Loucy (cell line): Measurements from ENCODE around the gene SDF4.

Experiments
- H2AFZ ChIP-seq: fragments of 200-600 bp; sonication (generic); 2 replicates; pipeline ENCODE4 v1.6.0; 2016; ENCODE audit warnings: antibody characterized with exemption, mild to moderate bottlenecking, low read length, moderate library complexity
- H3F3A ChIP-seq: fragments of 200-600 bp; 2 replicates; pipeline ENCODE4 v1.6.0; 2016; ENCODE audit warnings: antibody characterized with exemption, low read depth, mild to moderate bottlenecking
- H3K27me3 ChIP-seq: fragments of 200-600 bp; sonication (generic); 2 replicates; pipeline ENCODE4 v1.6.1; 2014; ENCODE audit warnings: low read length, mild to moderate bottlenecking; ENCODE audit not compliant: insufficient read depth, poor library complexity, severe bottlenecking
- H3K36me3 ChIP-seq: fragments of 200-600 bp; sonication (generic); 2 replicates; pipeline ENCODE4 v1.6.1; 2016; ENCODE audit warnings: low read length; ENCODE audit not compliant: insufficient read depth
- H3K4me1 ChIP-seq: fragments of 200-600 bp; sonication (generic); 2 replicates; pipeline ENCODE4 v1.5.1; 2014; ENCODE audit warnings: low read length, mild to moderate bottlenecking; ENCODE audit not compliant: insufficient read depth, poor library complexity, severe bottlenecking
- H3K4me2 ChIP-seq: fragments of 200-600 bp; sonication (generic); 2 replicates; pipeline ENCODE4 v1.6.0; 2014; ENCODE audit warnings: antibody characterized with exemption, low read length, low read depth, mild to moderate bottlenecking; ENCODE audit not compliant: poor library complexity, severe bottlenecking
- H3K4me3 ChIP-seq: fragments of 200-600 bp; sonication (generic); 2 replicates; pipeline ENCODE4 v1.5.1; 2014; ENCODE audit warnings: low read length, mild to moderate bottlenecking, mixed read lengths; ENCODE audit not compliant: poor library complexity, severe bottlenecking
- H3K79me2 ChIP-seq: fragments of 200-600 bp; sonication (generic); 2 replicates; pipeline ENCODE4 v1.6.1; 2014; ENCODE audit warnings: low read length; ENCODE audit not compliant: insufficient read depth
- H3K9ac ChIP-seq: fragments of 200-600 bp; sonication (generic); 2 replicates; pipeline ENCODE4 v1.6.0; 2014; ENCODE audit warnings: mild to moderate bottlenecking, low read depth, low read length, moderate library complexity; ENCODE audit not compliant: poor library complexity, severe bottlenecking
- H3K9me2 ChIP-seq: fragments of 200-600 bp; sonication (generic); replicated peaks from 2 replicates; pipeline ENCODE4 v1.6.1; 2016; ENCODE audit warnings: low read depth, low read length, mixed read lengths
- H3K9me3 ChIP-seq: fragments of 200-600 bp; sonication (generic); 2 replicates; pipeline ENCODE4 v1.6.1; 2014; ENCODE audit warnings: mild to moderate bottlenecking, antibody characterized with exemption, low read length, low read depth; ENCODE audit not compliant: insufficient read depth
- H4K20me1 ChIP-seq: fragments of 200-600 bp; sonication (generic); 2 replicates; pipeline ENCODE4 v1.6.0; 2014; ENCODE audit warnings: antibody characterized with exemption, low read length, mild to moderate bottlenecking; ENCODE audit not compliant: insufficient read depth, poor library complexity, severe bottlenecking
- EZH2phosphoT487 ChIP-seq: fragments of 200-600 bp; IDR thresholded peaks from 2 replicates; pipeline ENCODE4 v1.6.1; 2018; ENCODE audit warnings: antibody characterized with exemption, mild to moderate bottlenecking, moderate library complexity, borderline replicate concordance
- TF ChIP-seq, protein P1 (sequence below): fragments of 200-600 bp; sonication (generic); conservative IDR thresholded peaks from 2 replicates; pipeline ENCODE4 v1.5.1; 2014; ENCODE audit warnings: mild to moderate bottlenecking, antibody characterized with exemption, low read length

Gene SDF4

DNA sequence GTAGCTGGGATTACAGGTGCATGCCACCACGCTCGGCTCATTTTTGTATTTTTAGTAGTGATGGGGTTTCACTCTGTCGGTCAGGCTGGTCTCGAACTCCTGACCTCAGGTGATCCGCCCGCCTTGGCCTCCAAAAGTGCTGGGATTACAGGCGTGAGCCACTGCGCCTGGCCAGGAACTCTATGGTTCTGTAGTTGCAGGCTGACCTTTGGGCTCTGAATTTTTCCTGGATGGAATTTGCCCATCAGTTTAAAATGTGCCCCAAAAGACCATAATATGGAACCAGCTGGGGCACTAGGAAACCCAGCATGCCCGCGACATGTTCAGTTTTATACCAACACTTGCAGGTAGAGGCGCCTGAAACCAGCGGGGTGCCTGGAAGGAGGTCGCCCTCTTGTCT is 46.8 kb upstream of the SDF4 start:
- Histone ChIP-seq H4K20me1 (no peaks in the 10 kb centered on the region), H2AFZ (no peak overlapping the region), H3K4me1 (peaks cover 10% of the 10 kb centered on the region), H3K9me2 (no peaks in the 10 kb centered on the region), H3K4me3 (no peak overlapping the region), H3K27me3 (no peaks in the 10 kb centered on the region), H3K9ac (no peak overlapping the region), H3K79me2 (peaks cover 9% of the 10 kb centered on the region; the same call in 1 of the 2 replicates), H3K9me3 (no peaks in the 10 kb centered on the region), H3K4me2 (no peak overlapping the region), H3K36me3 (no peaks in the 10 kb centered on the region), H3F3A (no peaks in the 10 kb centered on the region)
- TF ChIP-seq, protein P1, sequence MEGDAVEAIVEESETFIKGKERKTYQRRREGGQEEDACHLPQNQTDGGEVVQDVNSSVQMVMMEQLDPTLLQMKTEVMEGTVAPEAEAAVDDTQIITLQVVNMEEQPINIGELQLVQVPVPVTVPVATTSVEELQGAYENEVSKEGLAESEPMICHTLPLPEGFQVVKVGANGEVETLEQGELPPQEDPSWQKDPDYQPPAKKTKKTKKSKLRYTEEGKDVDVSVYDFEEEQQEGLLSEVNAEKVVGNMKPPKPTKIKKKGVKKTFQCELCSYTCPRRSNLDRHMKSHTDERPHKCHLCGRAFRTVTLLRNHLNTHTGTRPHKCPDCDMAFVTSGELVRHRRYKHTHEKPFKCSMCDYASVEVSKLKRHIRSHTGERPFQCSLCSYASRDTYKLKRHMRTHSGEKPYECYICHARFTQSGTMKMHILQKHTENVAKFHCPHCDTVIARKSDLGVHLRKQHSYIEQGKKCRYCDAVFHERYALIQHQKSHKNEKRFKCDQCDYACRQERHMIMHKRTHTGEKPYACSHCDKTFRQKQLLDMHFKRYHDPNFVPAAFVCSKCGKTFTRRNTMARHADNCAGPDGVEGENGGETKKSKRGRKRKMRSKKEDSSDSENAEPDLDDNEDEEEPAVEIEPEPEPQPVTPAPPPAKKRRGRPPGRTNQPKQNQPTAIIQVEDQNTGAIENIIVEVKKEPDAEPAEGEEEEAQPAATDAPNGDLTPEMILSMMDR = no peak
- no peak for TF ChIP-seq EZH2phosphoT487

DNA sequence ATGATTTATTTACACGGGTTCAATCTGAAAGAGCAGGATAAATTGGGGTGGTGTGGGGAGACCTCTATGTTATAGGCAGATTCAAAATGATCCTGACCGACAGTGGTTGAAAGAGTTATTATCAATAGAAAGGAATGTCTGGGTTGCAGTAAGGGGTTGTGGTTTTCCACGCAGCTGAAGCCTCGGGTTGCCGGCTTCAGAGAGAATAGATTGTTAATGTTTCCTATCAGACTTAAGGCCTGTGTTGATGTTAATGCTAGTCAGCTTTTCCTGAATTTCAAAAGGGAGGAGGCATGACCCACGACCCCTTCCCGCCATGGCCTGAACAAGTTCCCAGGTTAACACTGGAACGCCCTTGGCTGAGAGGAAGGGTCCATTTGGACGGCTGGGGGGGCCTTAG is 44.0 kb upstream of the SDF4 start:
- no peaks in the 10 kb centered on the region for H3K9me3 ChIP-seq
- H3K9ac ChIP-seq = no peak overlapping the region
- no peak overlapping the region for H2AFZ ChIP-seq
- peaks cover 36% of the 10 kb centered on the region for H3K79me2 ChIP-seq
- H3K36me3 ChIP-seq = no peaks in the 10 kb centered on the region
- H4K20me1 ChIP-seq = peaks cover 26% of the 10 kb centered on the region
- H3K4me1 ChIP-seq = peaks cover 28% of the 10 kb centered on the region
- no peak overlapping the region for H3K4me3 ChIP-seq
- H3K27me3 ChIP-seq = no peaks in the 10 kb centered on the region
- TF ChIP-seq, protein P1 = no peak
- no peak for TF ChIP-seq EZH2phosphoT487
- H3K4me2 ChIP-seq = no peak overlapping the region
- no peaks in the 10 kb centered on the region for H3K9me2 ChIP-seq
- no peaks in the 10 kb centered on the region for H3F3A ChIP-seq

DNA sequence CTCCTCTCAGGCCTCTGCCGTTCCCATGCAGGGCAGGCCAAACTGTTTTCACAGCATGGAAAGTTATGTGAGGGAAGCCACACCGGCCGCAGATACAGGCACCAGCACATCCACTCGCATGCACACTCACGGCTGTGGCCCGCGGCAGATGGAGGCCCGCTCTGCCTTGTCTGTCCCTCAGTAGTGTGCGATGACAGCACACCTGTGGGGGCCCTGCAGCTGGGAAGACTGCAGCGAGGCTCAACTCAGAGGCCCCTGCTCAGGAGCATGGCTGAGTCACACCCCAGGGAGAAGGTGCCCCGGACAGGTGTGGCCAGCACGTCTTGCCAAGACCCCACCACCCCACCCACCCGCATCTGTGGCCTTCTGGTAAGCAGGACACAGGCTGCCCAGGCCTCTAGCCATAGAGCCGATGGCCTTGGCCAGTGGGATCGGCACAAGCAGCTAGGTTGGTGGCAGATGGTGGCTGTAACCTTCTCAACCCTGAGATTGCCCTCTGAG is 43.2 kb upstream of the SDF4 start:
- Histone ChIP-seq H3K4me1 (peaks cover 34% of the 10 kb centered on the region), H3K36me3 (no peaks in the 10 kb centered on the region), H3K79me2 (peaks cover 45% of the 10 kb centered on the region), H2AFZ (no peak overlapping the region), H3K9me3 (no peaks in the 10 kb centered on the region), H3F3A (no peaks in the 10 kb centered on the region), H3K4me2 (peak overlapping the region; percentile 93), H3K9me2 (no peaks in the 10 kb centered on the region), H4K20me1 (peaks cover 33% of the 10 kb centered on the region), H3K27me3 (no peaks in the 10 kb centered on the region), H3K9ac (peak overlapping the region; percentile 97), H3K4me3 (peak overlapping the region; percentile 98)
- TF ChIP-seq, protein P1 = no peak
- TF ChIP-seq EZH2phosphoT487 = no peak
